Suppressor macrophage treated with lipopolysaccharide for 1 hour (primary cell): ENCODE measurements around the gene B3GALNT2.
A peak's percentile ranks its signal among the peaks of the same experiment; 100 is the strongest.

Experiments
- DNase-seq, 3 donors: peaks; one replicate each; pipeline ENCODE4 v3.0.0-alpha.2; 2020 to 2022

Gene B3GALNT2

DNA sequence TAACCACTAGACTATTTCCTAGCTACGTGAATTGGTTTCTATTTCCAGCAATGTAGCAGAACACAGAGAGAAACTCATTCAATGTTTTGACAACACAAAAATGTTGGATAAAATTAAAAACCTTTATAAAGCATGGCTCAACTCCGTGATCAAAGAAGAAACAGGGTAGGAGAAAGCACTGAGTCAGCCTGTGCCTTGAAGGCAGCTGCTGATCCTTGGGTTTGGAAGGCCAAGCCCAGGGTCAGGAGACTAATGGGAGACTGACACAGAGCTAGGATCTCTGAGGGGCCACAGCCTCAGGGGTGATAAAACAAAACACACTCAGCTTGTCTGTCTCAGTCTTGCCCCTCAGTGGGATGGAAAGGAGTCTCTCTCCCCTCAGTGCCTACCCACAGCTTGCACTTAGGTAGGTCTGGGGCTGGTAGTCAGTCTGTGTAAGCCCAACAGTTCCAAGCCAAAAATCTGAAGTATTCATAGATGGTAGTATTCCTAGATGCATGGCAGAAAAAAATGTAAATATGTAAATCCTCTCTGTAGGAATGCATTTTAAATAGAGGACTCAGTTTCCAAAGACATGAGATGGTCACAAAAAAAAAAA is 53.3 kb downstream of the B3GALNT2 start:
- DNase-seq, result no peak

DNA sequence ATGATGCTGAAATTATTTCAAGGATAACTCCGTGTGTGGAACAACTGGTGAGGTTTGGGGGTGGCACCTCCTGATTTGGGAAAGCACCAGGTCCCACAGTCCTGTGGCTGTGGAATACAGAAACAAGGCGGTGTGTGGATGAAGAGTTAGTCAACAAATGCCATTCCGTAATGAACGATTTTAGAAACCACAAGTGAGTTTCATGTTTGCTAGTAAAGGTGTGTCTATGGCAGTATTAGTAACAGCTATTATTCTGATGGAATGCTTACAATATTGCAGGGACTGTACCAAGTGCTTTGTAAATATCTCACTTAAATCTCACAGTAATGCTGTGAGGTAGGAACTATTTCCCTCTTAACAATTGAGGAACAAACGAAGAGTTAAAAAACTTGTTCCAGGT is 53.8 kb downstream of the B3GALNT2 start:
- DNase-seq, result no peak

DNA sequence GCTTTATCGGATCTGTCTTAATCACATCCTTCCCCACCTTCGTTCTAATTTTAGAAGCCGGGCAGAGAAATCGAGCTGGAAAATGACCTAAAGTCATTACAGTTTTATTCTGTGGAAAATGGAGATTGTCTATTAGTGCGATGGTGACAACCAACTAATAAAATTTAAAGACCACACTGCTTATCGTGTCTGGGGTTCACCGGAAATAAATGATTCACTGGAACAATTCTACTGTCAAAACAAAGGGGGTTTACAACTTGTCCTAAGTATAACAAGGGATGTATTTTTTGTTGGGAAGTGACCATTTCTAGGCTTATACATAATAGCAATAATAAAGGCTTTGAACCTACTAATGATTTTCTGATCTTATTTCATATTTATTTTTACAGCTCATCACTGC is 55.6 kb downstream of the B3GALNT2 start:
- no peak for DNase-seq

DNA sequence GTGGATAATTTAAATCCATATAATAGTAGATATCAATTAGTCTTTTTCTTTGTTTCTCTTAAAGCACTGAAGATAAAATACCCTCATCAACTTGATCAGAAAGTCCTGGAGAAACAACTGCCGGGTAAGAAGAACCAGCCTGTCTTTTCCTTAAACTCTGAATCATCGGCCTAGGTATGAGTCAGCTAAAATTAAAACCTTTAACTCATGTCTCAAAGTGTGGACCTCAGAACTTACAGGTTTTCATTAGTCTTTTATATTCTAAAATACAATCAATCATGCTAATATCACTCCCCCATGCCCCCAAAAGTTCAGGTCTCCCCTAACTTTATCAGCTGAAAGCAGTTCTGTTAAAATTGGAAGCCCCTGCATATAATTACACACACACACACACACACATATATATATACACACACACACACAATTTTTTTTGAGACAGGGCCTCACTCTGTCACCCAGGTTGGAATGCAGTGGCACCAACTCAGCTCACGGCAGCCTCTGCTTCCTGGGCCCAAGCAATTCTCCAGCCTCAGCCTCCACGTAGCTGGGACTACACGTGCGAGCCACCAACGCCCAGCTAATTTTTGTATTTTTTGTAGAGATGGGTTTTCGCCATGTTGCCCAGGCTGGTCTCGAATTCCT is 61.3 kb downstream of the B3GALNT2 start:
- DNase-seq, result peak; percentile 7 to 28 (median 26)

DNA sequence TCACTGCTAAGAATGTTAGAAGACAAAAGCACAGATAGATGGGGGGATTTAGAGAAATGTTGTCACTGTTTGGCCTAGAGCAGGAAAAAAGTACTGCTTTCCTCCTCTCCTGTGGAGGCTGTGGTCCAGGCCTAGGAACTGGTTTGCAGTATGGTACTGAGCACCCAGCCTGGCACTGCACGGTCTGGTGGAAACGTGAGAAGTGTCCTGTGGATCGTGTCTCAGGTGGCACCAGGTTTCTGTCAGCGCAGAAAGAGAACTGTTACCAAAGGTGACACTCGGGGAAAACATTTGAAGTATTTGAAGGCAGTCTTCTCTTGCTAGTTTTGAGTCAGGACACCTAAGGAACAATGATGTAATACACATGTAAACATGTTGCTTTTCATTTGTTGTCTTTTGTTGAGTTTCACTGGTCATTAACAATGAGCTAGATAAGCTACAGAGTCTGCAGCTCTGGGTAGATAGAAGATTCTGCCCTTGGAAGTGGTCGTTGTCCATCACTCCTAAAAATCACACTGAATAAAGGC is 63.0 kb downstream of the B3GALNT2 start:
- DNase-seq, result no peak

DNA sequence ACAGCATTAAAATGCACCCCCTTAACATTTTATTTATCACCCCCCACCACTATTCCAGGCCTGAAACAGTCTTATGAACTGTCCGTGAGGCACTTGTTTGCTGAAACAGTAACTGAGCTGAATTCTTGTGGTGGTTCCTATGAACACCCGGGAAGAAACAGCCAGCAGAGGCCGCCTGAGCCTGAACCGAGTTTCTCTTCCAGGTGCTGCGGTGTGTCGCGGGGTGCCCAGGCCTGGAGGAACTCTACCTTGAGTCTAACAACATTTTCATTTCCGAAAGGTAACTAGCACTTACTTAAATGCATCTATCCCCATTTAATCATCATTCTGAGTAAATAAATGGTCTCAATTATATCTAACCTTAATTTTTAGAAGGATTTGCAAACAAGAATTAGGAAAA is 70.3 kb downstream of the B3GALNT2 start:
- no peak for DNase-seq

DNA sequence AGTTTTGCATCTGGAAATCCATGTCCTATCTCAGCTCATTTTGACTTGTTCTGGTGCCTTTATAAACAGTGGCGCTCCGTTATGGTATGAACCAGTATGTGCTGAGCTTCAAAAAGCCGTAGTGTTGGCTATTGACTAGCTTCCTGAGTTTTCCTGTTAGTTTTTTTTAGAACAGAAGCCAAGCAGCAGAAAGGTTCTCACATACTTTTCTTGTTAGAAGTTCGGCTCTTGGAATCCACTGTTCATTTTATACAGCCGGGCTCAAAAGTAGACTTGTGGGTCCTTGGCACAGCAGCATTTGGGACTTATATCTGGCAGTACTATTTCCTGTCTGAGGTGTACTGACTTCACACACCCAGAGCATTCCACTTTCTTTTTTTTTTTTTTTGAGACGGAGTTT is 73.3 kb downstream of the B3GALNT2 start:
- DNase-seq, result no peak

DNA sequence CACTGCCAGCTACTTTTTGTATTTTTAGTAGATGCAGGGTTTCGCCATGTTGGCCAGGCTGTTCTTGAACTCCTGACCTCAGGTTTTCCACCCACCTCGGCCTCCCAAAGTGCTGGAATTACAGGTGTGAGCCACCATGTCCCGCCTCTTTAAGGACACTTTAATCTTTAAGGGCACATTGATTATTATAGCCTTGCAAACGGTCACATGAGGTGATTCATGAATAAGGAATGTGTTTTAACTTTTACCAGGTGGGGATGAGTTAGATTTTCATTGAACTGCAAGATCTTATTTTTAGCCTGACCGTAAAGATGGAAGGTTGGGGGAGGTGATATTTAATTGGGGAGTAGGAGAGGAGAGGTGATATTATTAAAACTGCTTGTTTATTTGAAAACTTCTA is 75.1 kb downstream of the B3GALNT2 start:
- DNase-seq, result no peak

DNA sequence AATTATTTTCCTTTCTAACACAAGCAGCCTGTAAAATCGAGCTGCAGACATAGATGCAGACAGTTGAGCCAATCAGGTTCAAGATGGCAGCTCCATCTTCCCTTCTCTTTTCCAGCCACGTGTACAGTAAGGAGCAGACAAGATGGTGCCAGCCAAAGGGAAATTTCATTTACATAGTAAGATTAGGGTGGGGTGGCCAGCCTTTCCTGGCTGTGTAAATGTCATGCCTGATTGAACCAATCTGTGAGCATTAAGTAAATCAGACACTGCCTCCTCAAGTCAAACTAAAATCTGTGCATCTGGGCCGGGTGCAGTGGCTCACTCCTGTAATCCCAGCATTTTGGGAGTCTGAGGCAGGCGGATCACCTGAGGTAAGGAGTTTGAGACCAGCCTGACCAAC is 76.8 kb downstream of the B3GALNT2 start:
- DNase-seq, result no peak

DNA sequence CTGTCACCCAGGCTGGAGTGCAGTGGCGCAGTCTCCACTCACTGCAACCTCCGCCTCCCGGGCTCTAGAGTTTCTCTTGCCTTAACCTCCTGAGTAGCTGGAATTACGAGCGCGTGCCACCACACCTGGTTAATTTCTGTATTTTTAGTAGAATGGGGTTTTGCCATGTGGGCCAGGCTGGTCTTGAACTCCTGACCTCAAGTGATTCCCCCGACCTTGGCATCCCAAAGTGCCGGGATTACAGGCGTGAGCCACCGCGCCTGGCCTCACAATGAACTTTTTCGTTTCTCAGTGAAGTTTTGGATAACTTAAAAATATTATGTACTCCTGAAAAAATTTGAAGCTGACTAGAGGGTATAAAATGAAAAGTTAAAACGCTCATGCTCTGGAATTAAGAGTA is 77.6 kb downstream of the B3GALNT2 start:
- DNase-seq, result no peak

DNA sequence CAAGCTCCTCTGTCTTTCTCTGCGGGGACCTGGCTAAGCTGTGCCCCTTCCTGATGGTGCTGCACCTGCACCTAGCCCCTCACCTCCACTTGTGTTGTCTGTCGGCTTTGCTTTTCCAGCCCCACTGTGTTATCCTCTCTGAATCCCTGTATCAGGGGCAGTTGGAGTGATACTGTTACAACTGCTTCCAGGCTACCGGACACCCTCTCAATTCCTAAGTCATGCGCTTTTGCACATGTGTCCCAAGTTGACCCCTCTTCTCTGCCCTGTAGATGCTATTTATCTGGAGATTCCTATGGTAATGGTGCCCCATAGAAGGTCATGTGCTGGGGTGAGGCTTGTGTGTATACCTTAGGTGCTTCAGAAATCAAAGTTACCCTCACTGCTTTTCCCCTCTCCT is 78.1 kb downstream of the B3GALNT2 start:
- no peak for DNase-seq

DNA sequence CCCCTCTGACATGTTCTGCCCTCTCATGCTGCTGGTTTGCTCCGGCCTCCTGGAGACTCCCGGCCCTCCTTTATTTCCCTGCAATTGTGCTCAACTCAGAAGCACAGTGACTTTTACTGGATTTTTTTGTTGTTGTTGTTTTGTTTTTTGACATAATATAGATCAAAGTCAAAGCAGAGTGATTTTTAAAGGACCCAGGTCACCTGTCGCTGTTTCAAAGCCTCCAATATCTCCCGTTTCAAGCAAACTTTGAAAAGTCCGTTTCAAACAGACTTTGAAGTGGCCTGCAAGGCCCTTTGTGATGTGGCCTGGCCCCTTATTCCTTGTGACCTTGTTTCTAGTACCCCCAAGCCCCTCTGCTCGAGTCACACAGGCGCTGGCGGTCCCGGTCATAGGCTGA is 78.9 kb downstream of the B3GALNT2 start:
- no peak for DNase-seq

DNA sequence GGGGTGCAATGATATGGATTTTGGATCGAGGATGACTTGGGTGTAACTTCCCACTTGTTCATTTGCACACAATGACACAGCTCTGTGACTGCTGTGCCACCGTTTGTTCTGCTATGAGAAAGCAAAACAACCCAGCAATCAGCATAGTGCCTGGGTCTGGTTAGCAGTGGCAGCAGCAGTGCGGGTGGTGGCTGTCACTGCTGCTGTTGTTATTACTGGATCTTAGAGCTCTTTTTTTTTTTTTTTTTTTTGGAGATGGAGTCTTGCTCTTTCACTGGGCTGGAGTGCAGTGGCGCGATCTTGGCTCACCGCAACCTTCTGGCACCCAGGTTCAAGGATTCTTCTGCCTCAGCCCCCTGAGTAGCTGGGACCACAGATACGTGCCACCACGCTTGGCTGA is 80.2 kb downstream of the B3GALNT2 start:
- no peak for DNase-seq

DNA sequence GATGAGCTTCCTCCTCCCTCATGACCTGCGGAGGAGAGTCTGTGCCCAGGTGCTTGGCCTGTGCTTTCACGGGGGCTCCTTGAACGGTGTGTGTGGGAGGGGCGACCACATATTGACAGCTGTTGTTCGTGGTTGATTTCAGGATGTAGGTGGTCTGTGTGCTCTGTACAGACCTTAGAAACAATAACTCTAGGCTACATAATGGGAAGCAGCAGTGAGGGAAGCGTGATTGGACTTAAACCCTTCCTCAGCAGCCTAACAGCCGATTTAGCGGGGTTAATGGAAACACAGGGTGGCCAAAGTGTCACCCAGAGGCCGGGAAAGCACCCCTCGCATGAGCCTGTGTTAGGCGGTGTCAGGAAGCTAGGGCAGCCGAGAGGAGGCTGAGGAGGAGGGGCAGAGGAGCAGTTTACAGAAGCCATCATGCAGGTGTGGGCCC is 81.0 kb downstream of the B3GALNT2 start:
- DNase-seq, result peak in 1 of 3 donors; percentile 20

DNA sequence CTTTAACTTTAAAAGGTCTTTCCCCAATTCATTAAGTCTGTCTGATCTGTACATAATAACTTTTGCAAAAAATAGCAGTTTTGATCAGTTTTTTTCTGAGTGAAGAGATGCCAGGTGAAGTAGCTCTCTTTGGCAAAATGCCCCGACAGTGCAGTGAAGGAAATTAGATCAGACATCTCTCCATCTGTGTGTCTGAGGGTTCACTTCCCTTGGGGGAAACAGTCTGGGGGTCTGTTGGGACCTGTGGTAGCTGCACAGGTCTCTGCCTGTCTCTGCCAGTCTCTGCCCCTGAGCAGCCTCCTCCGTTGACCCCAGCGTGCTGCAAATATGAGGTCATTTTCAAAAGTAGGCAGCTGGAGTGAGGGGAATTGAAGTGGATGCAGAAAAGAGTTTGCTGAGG is 82.5 kb downstream of the B3GALNT2 start:
- DNase-seq, result no peak

DNA sequence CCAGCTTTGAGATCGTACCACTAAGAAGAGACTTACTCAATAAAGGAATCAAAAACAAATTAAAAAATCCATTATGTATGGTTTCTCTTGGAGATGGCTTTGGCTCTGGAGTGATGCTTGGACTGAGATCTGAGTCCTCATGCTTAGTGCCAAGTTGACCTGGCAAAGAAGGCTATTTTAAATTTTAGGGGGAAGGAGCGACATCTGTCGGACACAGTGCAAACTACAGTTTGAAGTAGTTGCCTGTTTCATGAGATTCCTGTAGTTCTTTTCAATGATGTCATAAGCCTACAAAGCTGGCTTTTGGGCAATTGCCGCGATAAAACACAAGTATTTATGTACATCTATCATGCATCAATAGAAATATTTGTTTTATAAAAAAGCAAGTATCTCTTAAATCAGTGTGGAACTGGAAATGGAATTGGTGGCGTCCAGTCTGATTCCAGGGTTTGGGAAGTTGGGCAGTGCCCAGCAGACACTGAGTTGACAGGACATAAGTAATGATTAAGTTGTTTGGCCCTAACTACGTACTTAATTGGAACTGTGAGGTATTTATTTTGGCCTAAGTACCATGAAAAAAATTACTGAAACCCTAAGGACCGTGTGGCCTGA is 87.1 kb downstream of the B3GALNT2 start:
- DNase-seq, result peak; percentile 63 to 76 (median 76)

DNA sequence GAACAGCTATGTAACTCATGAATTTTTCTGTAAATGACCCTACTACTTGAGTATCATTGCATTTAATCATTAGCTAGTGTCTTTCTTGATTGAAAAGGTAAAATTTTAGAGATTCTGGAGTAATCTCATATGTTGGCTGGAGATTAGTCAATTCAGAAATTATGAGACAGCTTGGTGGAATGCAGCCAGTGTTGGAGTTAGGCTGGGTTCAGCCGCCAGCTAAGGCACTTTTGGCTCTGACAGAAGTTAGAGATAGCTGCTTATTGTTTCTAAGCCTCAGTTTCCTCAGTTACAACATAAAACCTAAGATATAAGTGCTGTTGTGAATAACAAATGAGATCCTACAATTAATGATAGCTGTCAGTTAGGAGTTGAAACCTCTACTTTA is 87.6 kb downstream of the B3GALNT2 start:
- DNase-seq, result no peak

DNA sequence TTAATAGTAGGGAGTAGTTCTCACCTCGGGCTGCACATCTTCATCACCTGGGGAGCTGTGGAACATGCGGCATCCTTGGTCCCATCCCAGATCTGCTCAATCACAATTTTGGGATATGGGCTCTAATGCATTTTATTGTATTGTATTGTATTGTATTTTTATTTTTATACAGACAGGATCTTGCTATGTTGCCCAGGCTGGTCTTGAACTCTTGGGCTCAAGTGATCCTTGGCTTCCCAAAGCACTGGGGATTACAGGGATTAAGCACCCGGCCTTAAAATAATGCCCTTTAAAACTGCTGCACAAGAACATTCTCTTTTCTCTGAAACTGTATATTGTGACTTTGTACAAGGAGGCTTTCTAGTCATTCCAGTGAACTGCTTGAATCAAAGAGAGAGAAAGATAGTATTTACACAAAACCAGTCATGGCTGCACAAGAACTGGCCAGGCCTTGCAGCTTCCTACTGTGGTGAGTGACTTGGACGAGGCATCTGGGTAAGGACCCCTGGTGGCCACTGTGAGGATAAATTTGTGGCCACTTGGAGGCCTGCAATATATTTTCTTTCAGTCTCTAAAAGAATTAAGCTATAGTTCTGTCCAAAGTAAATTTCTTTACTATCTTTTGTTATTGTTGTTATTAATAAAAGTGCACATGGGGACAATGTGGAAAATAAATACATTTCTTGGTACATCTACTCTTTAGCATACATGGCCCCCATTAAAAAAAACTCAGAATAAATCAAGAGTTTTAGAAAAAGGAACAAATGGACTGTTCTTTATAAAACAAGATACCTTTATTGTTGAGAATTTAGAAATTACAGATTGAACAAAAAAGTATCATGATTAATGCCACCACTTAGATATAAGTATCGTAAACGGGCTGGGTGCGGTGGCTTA is 89.0 kb downstream of the B3GALNT2 start:
- DNase-seq, result peak; percentile 75 to 79 (median 77)

DNA sequence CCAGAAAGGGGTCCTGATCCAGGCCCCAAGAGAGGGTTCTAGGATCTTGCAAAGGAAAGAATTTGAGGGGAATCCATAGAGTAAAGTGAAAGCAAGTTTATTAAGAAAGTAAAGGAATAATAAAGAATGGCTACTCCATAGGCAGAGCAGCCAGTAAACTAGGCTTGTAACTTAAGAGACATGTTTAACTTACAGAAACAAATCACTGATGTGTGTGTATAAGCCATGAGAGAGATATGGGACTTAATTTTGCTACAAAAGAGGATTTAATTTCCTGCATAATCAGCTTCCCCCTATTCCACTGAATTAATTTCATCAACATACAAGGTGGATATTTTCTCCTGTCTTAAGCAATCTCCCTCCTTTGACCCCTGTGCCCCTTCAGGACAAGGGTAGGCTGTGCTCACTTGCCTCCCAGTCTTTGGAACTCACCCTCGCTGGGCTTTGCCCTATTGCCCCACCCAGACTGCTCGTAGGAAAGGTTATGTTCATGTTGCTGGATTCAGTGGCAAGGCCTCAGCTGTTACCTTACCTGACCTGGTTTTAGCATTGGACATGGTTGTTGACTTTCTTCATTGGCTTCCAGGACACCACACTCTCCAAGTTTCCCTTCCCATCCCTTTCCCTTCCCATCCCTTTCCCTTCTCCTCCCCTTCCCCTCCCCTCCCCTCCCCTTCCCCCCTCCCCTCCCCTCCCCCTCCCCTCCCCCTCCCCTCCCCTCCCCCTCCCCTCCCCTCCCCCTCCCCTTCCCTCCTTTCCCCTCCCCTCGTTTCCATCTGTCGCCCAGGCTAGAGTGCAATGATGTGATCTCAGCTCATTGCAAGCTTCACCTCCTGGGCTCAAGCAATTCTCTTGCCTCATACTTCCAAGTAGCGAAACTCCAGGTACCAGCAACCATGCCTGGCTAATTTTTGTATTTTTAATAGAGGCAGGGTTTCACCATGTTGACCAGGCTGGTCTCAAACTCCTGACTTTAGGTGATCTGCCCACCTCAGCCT is 92.5 kb downstream of the B3GALNT2 start:
- DNase-seq, result no peak

DNA sequence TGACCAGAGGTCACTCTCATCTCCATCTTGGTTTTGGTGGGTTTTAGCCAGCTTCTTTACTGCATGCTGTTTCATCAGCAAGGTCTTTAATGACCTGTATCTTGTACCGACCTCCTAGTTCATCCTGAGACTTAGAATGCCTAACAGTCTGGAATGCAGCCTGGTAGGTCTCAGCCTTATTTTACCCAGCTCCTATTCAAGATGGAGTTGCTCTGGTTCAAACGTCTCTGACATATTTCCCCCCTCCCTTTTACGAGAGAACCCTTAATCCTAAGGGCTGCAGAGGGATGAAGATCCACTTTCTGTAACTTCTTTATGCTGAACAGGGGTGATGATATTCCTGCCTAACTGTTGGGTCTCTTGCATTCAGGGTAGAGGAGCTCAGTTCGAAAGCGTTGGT is 93.8 kb downstream of the B3GALNT2 start:
- DNase-seq, result no peak

DNA sequence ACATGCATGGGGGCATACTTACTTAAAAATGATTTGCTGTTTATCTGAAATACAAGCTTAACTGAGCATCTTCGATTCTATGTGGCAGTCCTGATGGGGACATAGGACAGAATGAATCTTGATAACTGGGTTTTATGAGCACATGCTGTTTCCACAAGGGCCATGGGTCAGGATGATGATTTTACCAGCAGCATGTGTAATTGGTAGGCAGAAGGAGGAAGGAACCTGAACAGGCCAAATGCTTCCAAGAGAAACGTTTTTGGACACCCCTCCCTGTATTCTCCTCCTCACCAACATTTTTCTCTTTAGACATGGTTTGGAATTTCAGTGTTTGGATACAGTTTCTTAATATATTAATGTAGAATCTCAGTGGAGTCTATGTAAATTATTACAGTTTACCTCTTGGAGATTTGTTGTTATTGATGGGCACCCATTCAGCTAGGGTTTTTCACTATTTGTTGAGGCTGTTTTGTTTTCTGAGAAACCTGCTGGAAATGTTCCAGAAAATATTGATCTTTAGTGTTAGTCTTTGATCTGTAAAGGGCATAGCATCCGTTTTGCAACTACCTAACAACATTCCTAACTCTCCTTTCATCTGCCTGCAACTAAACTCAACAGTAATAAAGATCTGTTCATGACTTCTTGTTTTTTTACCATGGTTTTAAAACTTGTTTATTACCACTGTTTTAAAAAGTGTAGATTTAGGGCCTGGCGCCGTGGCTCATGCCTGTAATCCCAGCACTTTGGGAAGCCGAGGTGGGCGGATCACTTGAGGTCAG is 95.0 kb downstream of the B3GALNT2 start:
- DNase-seq, result no peak
